Hepatocyte (in vitro differentiated cells): ENCODE data around the gene CTH.
"Not testable (repeated sequence)": the region's sequence is repeated elsewhere in the genome, so short reads cannot be mapped to it uniquely, and the experiment has no call there.

ENCODE experiments used
- EZH2 ChIP-seq: fragments of 200-600 bp; sonication (generic); IDR thresholded peaks from 2 replicates; pipeline ENCODE4 v1.6.1; 2016; ENCODE audit warnings: antibody characterized with exemption, mild to moderate bottlenecking, borderline replicate concordance
- TF ChIP-seq, protein P1 (sequence below): fragments of 200-600 bp; sonication (generic); IDR thresholded peaks from 2 replicates; pipeline ENCODE4 v1.5.1; 2016; ENCODE audit warnings: antibody characterized with exemption, mild to moderate bottlenecking; ENCODE audit not compliant: poor library complexity

DNA sequence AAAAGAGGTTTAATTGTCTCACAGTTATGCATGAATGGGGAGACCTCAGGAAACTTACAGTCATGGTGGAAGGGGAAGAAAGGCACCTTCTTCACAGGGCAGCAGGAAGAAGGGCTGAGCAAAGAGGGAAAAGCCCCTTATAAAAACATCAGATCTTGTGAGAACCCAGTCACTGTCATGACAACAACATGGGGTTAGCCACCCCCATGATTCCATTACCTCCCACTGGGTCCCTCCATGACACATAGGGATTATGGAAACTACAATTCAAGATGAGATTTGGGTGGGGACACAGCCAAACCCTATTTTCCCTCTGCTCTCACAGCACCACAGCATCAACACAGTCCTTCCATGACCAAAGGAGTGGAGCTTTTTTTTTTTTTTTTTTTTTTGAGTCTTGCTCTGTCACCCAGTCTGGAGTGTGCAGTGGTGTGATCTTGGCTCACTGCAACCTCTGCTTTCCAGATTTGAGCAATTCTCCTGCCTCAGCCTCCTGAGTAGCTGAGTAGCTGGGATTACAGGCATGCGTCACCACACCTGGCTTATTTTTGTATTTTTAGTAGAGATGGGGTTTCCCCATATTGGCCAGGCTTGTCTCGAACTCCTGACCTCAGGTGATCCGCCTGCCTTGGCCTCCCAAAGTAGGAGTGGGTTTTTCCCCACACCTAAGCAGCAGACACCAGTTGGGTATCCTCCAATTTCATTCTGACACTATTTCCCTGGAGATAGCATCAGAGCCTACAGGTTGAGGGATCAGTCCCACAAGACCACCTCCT, 41.3 kb downstream of the CTH start:
- TF ChIP-seq, protein P1, sequence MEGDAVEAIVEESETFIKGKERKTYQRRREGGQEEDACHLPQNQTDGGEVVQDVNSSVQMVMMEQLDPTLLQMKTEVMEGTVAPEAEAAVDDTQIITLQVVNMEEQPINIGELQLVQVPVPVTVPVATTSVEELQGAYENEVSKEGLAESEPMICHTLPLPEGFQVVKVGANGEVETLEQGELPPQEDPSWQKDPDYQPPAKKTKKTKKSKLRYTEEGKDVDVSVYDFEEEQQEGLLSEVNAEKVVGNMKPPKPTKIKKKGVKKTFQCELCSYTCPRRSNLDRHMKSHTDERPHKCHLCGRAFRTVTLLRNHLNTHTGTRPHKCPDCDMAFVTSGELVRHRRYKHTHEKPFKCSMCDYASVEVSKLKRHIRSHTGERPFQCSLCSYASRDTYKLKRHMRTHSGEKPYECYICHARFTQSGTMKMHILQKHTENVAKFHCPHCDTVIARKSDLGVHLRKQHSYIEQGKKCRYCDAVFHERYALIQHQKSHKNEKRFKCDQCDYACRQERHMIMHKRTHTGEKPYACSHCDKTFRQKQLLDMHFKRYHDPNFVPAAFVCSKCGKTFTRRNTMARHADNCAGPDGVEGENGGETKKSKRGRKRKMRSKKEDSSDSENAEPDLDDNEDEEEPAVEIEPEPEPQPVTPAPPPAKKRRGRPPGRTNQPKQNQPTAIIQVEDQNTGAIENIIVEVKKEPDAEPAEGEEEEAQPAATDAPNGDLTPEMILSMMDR: not testable (repeated sequence)
- not testable (repeated sequence) for TF ChIP-seq EZH2
